Measurements from ENCODE around the gene RXRA.

RXRA gene

DNA sequence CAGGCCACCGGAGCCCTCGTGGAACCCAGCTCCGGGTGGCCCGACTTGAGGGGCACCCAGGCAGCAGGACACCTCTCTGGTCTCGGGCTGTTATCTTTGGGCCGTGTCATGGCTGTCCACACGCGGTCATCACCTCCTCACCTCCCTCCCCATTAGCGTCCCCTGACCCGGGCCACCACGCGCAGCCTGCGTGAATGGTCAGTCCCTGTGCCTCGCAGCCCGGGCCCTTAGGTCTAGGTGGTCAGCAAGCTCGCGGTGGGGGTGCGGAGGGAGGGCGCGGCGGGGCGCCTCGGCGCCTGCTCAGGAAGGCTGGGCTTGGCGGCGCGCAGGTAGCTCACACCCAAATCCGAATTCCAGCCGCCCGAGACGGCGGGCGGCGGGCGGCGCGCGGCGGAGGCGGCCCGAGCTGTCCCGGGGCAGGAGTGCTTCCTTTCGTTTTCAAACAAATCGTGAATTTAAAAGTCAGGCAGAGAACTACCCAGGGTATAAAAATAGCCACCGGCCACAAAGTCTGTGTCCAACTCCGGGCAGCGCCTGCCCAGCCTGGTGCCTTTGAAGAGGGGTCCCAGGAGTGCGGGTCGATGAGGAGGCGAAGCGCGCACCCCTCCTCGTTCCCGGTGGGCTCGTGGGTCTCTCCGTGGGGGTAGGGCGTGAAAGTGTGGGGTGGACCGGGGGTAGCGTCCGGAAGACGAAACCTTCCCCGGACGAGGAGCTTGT lies 1.0 kb upstream of the RXRA start:
- DNase-seq, result no peak

DNA sequence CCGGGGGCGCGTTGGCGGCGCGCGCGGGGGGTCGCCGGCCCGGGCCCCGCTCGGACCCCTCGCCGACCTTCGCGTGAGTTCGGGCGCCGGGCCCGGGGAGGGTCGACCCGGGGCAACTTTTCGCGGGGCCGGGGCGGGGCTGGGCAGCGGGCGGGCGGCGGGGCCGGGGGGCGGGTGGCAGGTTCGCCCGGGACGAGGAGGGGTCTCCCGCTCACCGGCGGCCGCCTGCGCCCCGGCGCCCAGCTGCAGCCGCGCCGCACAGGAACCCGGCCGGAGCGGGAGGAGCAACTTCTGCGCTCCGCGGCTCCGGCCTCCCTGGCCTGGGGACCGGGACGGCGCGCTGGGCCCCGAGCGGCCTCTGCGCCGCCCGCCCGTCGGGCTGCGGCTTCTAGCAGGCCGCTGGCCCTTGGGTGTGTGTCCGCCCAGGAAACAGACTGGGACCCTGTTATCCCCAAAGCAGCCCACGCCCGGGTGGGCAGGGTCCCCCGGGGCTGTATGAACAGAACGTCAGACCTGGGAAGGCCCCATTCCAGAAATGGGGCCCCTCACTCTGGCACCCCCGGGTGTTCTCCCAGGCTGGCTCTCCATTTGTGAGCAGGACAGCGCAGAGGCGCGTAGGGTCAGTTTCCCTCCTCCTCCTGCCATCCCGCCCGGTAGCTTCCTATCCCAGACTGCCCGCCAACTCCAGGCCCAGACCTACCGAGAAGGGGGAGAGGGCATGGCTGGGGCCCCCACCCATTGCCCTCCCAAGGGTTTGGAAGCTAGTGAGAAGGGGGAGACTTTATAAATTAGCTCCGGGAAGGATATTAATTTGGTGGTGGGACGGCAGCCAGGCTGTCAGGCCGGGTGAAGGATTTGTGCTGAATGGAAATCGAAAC lies 708 bp downstream of the RXRA start:
- no peak for DNase-seq

DNA sequence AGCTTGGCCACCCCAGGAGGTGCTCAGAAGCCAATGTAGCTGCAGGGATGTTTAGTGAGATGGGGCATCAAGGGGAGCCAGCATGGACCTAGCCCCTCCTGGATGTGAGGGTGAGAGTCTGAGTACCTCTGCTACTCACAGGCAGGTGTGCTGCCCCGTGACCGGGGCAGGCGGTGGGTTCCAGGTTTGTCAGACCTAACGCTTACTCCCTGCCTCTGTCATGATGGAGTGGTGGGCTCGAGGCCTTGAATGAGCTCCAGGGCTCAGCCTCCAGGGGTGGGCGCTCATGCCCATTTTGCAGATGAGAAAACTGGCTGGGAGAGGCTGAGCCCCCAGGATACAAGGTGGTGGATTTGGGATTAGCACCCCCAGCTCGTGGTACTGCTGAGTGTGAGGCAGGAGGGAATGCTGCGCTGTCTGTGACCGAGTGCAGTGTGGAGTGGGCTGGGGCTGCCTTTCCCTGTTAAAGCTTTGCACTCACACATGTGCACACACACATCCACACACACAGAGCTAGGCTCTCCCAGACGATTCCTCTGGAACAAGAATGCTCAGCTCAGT lies 1.5 kb downstream of the RXRA start:
- DNase-seq, result no peak

DNA sequence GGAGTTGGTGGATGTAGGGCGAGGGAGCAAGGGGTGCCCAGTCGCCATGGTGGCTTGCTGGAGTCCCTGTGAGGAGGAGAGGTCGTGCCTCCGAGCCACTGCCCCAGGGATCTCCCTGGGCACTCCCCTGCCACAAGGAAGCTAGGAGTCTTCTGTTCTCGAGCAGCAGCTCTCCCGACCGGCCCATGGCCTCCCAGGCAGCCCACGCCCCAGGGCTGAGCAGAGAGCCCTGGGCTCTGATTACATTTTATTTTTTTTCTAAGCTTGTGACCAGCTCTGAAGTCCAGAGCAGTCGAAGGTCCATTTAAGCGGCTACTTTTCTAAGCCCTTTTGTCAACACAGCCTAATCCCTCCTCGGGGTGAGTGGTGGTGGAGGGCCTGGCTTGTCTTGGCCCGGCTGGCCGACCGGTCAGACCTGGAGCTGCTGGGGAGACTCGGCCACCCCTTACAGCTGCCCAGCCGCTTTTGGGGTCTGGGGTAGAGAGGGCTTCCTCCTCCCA lies 2.1 kb downstream of the RXRA start:
- DNase-seq, result no peak

DNA sequence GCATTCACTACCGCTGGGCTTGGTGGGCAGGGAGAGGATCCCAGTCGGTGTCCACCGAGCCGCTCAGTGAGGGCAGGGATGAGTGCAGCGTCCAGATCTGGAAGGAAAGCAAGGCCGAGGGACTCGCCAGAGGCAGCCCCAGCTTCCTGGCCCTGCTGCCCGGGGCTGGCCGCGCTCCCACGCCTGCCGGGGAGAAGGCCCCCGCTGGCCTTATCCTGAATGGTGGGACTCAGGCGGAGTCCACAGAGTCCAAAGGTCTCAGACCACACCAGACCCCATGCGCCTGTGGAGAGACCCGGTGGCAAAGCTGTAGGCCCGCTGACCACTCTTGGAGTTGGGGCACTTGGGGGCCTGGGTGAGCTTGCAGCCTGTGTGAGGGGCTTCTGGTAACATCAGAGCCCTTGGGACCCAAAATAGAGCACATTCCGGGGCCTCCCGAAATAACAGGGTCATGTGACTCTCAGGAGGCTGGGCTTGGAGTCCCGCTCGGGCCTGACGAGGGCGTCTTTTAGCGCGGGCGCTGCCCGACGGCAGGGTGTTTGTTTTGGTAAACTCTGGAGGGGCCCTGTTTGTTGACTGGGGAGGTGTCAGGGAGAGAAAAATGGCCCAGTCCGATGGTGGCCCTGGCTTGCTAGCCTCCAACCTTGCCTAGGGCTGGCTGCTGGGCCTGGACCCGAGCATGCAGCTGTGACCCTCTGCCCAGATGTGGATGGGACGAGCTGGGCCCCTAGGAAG lies 2.8 kb downstream of the RXRA start:
- no peak for DNase-seq

DNA sequence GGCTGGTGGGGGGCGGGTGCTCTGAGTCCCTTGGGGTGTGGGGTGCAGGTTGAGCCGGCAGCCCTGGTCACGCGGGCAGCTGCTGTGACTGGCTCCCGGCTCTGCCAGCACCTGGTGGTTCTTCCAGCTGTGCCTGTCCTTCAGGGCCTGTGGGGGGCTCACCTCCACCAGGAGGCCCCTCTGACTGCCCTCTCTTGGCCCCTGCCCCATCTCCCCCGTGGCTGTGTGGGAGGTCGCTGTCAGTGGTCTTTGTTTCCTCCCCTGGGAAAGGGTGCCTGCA lies 3.3 kb downstream of the RXRA start:
- no peak for DNase-seq

DNA sequence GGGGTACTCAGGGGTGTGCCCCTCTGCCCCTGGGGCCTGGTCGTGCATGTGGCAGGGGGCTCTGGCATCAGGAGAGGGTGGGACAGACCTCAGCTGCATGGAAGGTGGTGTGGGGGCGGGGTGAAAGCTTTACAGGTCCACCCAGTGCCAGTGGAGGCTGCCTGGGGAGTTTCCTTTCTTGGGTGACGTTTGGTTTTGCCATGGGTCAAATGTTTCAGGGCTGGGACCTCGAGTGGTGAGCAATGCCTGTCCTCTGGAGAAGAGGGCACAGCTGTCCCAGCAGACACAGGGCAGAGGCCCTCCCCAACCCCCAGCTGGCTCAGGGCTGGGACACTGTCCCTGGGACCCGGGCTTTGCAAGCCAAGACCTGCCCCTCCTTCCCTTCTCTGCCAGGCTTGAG lies 3.6 kb downstream of the RXRA start:
- no peak for DNase-seq

DNA sequence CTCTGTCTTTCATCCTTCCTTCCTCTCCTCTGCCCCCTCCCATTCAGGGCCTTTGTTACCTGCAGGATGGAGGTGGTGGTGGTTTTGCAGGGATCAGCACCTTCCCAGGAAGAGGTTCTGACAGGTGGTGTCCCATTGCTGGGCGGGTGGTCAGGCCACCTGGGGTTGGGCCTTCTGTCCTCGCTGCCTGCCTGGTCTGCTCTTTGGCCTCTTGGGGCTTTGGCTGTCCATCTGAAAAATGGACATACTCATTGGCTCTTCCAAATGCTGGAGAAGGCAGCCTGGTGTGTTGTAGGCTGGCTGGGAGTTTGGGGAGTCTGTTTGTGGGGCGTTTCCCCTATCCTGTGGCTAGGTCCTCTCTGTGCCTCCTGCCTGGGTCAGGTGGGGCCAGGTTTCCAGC lies 4.3 kb downstream of the RXRA start:
- DNase-seq, result no peak

DNA sequence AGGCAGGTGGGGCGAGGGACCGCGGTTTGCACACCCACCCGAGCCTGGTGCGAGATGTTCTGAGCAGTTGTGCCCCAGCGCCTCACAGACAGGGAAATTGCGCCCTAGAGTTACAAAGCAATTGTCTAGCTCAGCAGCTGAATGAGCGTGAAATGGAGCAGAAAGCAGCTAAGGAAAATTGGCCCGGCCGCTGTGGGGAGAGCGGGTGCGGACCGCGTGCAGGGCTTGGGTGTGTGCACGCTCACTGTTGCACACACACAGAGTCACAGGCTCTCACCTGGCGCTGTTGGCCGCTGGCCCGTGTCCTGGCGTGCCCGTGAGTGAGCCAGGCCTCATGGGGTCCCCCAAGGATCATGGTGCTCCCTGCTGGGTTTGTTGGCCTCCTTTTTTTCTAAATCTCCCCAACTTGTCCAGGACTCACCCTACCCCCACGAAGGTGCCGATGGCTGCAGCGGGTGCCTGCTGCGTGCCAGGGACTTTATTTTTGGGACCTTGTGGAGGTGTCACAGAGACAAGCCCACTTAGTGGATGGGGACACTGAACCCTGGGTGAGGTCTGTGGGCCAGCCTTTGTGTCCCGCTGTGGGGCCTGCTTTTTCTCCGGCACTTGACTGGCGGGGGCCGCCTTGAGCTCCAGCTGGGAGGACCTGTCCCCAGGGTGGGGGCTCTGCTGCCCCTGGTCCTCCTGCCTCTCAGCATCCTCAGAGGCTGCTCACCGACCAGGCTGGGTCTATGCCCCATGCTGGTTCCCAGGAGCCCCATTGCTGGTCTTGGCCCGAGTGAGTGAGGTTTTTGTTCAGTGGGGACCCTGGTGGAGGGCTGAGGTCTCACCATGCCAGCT lies 5.2 kb downstream of the RXRA start:
- DNase-seq, result no peak

DNA sequence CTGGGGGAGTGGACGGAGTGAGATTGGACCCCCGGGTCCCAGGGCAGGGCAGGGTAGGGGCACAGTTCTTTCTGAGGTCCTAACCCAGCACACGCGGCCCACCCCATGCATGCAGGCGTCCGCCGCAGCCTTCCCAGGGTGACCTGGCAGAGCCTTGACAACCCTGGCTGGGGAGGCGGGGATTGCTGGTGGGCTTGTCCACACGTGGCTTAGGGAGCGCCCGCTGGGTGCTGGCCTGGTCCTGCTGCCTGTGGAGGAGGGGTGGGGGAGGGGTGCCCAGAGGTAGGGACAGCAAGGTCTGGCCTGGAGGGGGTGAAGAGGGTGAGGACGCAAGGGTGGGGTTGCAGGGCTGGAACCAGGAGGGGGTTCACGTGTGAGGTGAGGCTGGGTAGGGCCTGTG lies 6.0 kb downstream of the RXRA start:
- no peak for DNase-seq

DNA sequence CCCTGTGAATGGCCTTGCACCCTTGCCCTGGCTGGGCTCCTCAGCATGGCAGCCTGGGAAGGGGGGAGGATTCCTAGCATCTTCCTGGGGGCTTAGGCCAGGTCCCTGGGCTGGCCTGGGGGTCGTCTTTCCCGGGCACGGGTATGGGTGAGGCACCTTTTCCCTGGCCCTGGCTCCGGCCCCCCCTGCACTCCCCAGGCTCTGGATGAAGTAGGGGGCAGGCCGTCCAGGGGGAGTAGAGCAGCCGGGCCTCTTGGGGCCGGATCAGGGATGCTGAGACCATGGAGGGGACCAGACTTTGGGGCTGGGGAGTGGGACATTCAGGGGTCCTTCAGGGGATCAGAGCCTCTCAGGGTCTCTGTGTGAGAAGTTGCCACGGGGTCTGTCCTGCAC lies 6.6 kb downstream of the RXRA start:
- DNase-seq, result no peak

DNA sequence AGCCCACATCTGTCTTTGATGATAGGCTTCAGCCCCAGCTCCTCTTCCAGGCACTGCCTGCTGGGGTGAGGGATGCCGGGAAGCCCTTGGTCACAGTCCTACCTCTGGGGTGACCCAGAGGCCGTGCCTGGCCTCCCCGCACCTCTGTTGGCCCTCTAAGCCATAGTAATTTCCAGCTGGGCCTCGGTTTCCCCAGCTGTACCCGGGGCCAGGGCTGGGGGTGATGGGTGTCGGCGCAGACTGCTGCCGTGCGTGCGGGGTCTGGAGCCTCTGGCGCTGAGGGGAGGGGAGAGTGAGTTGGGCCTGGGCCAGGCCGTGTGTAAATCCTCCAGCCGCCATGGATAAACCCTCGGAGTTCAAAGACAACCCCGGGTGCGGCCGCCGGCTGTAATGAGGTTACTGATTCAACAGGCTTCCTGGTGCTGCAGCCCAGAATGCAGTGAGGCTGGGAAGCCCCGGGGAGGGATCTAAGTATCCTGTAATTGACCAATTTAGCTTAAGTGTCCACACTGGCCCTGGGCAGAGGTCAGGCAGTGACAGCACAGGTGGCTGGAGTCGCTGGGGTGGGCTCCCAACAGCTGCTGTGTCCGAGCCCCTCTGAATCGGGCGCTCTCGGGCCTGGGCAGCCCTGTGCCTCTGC lies 7.1 kb downstream of the RXRA start:
- no peak for DNase-seq

DNA sequence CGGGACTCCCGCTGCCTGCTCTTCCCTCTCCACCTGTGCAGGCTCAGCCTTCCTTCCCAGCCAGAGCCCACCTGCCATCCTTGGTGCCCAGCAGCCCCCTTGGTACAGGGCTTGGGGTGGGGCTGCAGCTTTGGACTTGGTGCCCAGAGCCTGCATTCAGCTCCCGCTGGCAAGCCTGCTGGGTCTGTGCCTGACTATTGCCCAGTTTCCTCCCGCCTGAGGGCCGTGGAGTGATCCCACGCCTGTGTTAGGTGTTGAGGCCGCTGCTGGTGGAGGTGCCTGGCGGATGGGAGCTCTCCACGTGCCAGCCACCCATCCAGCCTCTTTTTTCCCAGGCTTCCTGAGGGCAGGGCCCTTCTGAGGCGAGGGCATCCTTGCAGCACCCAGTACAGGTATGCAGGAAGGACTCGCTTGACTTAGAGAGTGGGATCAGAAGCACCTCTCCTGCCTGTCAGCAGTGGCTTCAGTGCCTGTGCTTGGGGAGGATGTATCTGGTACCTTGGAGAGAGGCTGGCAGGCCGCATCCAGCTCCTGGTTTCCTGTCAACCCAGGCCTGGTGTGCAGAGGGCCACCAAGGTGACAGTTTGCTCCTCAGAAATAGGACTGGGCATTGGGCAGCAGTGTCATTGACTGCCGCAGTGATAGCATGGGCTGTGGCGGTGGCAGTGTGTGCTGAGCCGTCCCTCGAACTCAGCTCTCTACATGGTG lies 7.8 kb downstream of the RXRA start:
- DNase-seq, result no peak

DNA sequence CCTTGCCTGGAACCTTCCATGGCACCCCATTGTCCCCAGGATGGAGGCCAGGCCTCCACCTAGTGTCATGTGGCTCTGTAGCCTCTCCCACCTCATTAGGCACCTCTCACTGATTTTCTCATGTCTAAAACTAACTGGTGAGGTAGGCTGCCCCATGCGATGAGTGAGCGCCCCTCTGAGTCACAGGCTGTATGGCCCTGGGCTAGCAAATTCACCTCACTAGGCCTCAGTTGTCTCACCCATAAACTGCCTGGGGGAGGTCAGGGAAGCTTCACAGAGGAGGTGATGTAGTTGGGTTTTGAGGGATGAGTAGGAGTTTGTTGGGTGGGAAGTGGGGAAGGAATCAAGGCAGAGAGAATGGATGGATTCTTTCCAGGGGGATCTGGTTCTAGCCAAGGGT lies 8.8 kb downstream of the RXRA start:
- no peak for DNase-seq

DNA sequence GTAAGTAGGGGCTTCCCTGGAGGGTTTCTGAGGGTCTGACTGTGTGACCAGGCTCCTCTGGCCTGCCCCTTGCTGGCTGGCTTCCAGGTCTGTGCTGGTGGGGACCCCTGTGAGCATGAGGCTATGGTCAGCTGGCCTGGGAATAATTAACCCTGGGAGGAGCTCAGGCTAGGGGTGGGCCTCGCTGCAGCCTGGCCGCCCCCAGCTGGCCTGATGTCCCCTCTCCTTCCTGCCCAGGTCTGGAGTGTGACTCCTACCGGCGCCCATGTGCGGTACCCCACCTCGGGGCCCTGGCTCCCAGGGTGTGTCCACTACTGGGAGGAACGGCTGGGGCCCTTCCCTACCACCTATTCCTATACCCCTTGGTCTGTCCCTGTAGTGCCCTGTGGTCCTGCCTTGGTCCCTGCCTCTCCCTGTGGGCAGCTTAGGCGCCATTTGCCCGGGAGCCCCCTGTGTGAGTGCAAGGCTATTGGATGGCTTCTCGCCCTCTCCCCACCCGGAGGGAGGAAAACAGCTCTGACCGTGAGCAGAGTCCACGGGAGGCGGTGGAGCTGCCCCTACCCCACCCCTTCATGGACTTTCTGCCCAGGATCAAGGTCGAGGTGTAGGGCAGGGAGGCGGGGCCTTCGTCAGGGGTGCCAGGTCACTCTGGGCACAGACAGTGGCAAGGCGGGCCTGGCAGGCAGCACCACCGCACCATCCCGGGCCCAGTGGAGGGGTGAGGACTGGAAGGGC lies 9.4 kb downstream of the RXRA start:
- DNase-seq, result no peak

DNA sequence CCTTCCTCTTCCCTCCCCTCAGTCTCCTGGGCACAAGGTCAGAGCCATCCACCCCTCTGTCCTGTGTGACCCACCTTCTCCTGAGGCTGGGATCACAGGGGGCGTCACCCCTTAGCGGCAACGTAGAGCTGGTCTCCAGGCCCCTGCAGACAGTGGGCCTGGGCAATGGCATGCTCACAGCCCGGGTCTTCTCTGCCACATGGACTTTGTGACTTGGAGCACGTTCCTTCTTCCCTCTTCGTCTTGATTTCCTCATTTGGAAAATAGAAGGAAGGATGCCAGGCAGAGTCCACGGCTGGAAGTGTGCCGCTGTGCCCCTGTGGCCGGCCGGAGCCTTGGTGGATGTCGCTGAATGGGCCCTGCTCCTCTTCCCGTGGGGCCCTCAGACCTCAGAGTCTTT lies 10.0 kb downstream of the RXRA start:
- no peak for DNase-seq

DNA sequence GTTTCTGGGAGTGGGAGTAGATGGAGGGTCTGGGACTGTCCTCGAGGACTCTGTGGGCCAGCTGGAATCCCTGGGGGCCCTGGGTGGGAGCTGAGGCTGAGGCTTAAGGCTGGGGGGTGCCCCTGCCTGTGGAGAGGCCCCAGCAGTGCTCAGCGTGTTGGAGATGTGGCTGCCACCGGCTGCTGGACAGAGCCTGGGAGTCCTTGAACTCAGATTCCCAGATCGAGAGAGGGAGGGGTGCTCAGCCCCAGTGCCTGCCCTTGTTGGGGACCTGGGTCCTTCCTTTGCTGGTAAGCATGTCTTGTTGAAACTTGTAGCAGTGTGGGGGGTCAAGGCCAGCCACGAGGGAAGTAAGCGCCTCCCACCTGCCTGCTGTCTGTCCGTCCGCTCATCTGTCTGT lies 10.7 kb downstream of the RXRA start:
- no peak for DNase-seq

DNA sequence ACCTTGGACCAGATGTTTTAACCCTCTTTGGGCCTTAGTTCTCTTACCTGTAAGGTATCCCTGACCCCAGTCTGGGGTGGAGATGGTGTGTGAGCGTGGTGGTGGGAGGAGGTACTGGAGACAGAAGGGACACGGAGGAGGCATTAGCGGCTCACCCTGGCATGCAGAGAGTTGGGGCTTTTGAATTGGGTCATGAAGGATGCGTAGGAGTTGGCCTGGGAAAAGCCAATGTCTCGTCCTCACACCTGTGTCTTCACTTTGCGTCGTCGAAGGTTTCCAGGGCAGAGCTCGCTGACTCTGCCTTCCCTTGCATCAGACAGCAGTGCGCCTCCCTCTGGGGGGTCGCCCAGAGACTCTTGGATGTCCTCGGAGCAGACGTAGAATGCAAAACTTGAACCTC lies 11.2 kb downstream of the RXRA start:
- no peak for DNase-seq

DNA sequence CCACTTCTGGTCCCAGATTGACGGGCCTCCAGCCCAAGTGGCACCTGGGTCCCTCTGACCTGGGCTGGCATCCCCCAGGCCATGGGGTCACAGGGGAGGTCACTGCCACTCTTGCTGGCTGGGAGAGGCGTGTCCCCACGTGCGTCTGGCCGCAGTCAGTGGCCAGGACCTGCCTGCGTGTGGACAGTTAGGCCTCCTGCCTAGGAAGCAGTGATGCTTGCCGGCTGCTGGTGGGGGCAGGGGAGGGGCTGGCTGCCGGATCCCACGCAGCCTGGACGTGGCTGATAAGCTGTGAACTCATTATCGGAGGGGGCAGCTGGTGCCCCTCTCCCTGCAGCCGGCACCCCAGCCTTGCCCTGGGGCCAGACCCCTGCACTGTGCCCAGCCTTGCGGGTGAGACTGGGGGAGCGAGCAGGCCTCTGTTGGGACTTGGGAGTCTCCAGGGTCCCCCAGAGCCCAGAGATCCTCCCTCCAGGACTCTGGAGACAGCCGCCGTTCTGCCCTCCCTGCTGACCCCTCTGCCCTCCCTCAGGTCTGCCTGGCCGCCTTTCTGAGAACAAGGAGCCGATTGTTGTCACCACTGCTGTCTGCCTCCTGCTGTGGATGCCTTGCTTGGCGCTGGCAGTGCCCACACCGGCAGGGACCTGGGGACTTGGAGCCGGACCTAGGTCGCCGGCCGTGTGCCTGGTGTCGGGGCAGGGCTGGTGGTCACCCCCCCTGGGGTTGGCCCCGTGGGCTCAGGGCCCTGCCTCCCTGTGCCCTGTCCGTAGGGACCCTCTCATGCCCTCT lies 12.3 kb downstream of the RXRA start:
- DNase-seq, result no peak

All from activated CD4-positive, alpha-beta T cell treated with anti-CD3 and anti-CD28 coated beads for 1 hour (primary cell).